Activated T-helper 9 cell treated with anti-CD3 and anti-CD28 coated beads, Interleukin-2, amount 50 U/mL, for 16 hours (primary cell): Measurements from ENCODE around the gene CDH18.

Experiments used
- DNase-seq: peaks from one replicate; pipeline ENCODE4 v3.0.0-alpha.2; 2020; ENCODE audit warnings: low read depth

Gene CDH18

DNA sequence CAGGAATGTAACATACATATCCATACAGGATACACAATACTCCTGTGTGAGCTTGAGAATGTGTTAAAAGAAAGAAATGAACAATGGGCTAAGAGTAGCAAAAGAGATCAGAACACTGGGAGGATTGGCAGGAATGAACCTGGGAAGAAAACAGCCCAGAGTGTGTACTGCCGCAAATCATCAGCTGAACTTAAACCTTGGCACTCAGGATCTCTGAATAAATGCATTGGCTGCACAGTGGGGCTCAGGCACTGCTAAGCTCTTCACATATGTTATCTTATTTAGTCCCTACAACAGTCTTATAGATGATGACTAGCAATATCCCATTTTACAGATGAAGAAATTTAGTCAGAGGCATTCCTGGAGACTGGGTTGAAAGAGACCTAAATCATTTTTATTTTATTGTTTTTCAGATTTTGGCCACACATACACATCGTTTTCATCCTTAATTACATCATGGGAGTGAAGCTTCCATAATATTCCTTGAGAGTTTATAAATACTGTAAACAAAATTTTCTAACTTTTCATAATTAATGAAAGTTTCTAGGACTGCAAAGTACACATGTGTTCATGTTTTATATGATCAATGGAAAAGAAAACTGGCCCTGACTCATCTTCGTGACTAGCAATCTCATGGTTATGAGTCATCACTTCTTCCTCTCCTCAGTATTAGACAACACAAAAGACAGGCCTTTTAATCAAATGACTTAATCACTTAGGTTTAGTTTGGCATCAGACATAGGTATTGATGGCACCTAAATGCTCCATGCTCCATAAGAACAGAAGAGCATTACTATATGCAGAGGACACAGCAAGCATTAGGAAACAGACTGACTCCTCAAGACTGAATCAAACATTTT, 59.2 kb downstream of the CDH18 start:
- DNase-seq: no peak

DNA sequence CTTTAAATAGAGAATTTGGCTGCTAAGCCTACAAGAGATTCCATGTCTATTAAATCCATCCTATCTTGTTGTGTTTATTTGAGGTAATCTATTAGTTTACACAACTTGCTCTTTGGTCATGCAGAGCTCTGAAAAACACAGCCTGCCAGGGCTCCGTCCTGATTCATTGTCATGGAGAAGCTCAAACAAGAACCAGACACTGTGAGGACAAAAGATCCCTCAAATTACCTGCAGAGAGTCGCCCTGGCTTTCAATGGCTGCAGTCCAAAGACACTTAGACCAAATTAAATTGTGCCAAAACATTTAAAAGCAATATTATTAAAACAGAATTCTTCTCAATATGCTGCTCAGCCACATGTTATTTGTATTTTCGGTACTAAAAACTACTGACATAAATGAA, 60.1 kb downstream of the CDH18 start:
- DNase-seq: no peak

DNA sequence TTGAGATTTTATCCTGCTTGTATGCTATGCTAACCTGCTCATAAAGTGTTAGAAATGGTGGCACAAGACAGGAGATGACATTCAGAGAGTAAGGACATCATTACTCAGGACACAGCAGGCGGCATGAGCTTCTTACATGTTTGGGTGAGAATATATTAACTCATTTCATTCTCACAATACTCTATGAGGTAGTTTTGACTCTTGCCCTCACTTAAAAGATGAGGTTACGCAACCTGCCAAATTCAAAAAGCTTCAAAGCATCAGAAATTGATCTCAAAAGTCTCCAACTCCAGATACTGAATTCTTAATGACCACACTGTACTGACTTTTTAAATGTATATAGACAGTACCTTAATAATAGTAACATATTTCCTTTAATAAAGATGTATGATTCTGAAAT, 60.8 kb downstream of the CDH18 start:
- DNase-seq: no peak

DNA sequence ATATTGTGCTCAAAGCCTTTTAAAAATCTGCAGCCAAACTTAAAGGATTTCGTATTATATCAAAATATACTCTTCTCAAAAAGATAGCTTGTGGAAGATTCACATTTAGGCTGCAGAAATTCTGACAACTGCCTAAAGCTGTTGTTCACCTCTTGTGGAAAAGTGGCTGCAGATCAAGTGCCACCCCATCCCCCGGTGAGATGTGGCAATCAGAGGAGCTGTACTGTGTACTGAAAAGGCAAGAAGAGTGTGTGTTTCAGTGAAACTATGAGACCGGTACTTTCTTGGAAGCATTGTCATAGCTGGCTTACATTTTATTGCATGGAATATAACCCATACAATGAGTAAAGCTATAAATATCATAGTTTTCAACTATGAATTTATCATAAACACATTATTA, 64.3 kb downstream of the CDH18 start:
- no peak for DNase-seq

DNA sequence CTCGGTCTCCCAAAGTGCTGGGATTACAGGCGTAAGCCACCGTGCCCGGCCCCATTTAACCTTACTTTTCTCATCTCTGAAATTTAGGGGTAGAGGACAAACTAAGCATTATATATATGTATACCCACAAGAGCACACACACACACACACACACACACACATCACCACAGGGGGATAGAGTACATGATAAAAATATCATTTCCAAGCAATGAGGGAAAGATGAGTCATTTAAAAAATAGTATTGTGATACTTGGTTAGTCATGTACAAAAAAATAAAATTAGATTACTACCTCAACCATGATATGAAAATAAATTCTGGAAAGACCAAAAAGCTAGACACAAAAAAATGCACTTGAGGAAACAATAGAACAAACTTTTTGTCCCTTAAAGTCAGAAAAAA, 67.2 kb downstream of the CDH18 start:
- DNase-seq: no peak

DNA sequence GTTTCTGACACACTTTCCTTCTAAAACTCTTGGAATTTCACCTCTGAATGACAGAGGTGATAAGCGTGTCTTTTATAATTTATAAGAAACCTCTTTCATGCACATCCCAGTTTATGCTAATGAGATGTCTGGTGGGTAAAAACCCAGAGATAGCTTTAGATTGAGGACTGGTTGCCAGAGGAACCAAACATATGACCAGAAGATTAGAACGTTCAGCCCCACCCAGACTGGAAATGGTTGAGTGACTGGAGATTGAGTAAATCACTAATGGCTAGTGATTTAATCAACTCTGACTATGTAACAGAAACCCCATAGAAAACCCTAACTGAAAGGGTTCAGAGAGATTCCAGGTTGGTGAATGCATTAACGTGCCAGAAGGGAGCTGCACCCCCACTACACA, 69.2 kb downstream of the CDH18 start:
- no peak for DNase-seq

DNA sequence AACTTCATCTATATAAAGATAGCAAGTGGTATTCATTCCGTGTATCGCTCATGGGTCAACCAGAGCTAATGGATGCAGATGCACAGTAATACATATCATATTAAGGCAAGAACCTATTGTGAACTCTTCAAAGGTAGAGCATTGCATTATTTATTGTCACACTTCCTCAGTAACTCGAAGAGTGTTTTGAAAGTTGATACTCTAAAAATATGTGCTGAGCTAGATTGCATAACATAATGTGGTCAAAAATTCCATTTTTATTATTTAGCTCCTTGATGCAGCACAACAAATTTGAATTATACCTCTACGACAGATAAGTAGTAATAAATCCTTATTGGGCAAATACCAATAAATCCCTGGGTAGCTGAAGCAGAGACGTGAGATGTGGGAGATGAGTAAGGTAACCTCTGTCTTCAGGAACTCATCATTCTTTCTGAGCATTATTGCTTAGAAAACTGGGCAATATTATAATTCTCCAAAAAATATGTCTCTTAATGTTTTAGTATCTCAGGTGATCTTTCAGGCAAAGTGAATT, 70.3 kb downstream of the CDH18 start:
- no peak for DNase-seq

DNA sequence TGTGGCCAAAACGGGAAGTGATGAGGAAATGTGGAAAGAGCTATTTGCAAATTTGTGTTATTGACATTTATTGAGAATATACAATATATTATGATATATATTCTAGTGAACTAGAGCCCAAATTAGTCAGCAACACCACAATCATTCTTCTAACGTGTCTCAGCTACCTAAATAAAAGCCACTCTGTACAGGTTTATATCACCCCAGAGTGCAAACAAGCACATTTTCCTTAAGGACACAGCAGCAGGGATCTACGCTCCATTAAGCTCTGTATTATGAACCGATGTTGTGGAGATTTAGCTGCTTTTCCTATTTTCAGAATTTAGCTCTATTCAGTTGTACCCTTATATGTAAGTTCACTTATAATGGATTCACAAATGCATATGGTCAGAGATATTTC, 77.9 kb downstream of the CDH18 start:
- no peak for DNase-seq

DNA sequence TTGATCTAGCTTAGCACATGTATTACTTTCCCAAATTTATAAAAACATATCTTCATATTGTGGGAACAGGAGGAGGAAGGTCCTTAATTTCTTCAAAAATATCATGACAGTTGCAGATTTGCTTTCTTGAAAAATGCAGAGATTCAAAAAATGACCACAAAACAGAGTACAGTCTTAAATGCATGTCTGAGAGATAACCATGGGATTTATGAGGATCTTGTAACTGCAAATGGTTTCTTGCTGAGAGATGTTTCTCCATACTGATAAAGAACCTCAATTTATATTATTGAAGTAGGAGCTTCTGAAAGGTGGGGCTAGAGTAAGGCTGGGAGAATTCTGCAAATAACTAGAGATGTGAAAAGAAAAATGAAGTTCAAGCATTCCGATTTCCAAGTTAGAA, 83.2 kb downstream of the CDH18 start:
- no peak for DNase-seq

DNA sequence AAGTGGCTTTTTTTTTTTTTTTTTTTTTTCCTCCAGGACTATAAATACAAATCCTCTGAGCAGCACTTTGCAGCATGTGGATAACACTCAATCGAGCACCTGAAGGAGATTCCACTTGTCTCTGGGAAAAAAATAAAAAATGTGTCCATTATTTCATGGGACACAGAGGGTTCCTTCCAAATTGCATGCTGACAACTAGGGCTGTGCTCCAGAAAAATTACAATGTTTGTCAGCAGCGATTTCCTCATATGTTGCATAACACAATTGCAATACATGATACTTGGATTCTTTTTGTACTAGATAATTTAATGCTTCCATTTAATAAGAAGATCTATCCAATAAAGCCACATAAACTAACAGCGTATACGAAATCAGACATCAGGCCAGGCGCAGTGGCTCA, 84.4 kb downstream of the CDH18 start:
- DNase-seq: no peak

DNA sequence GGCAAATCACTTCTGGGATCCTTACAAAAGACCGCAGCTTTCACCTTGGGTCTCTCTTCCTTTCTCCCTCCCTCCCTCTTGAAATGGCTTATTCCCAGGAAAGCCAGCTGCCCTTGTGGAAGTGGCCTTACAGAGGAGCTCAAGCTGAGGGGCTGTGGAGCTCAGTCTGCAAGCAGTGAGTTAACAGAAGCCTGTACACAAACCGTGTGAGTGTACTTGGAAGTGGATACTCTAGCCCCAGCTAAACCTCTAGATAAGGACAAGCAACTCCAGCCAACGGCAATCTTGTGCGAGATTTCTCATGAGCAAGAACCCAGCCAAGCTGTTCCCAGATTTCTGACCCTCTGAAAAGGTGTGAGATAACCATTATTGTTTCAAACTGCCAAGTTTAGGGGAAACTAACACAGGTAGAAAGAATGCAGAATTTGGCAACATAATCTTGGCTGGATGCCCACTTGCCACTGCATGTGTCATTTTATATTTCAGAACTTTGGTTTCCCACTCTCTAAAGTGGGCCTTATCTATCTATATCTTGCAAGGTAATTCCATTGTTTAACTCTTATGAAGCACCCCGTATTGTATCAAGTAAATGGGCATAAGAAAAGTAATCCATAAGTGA, 85.6 kb downstream of the CDH18 start:
- no peak for DNase-seq

DNA sequence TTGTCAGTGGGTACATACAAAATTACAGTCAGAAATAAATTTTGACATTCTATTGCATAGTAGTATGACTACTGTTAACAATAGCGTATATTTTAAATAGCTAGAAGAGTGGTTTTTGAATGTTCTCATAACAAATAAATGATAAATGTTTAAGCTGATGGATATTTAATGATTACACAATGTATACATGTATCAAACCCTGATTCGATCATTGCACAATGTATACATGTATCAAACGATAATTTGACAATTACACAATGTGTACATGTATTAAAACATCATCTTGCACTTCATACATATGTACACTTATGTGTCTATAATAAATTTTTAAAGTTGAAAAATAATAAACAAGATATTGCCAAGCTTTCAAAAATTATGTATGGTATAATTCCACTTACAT, 87.7 kb downstream of the CDH18 start:
- no peak for DNase-seq

DNA sequence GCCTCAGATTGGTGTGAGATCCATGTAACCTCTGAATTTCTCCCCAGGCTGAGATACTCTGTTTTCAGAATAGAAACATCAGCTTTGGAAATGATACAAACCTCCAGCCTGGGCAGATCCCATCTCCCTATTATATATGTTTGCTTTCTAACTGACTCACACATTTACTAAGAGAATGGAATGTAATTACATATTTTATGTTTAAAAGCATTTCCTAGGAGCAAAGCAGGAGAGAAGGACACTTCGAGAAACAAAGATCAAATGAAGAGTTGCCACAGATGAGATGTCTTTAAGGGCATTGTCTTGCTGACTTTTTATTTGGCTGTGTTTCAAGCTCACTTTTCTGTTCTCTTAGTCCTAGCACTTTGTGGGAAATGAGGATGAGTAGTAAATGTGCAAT, 96.3 kb downstream of the CDH18 start:
- no peak for DNase-seq

DNA sequence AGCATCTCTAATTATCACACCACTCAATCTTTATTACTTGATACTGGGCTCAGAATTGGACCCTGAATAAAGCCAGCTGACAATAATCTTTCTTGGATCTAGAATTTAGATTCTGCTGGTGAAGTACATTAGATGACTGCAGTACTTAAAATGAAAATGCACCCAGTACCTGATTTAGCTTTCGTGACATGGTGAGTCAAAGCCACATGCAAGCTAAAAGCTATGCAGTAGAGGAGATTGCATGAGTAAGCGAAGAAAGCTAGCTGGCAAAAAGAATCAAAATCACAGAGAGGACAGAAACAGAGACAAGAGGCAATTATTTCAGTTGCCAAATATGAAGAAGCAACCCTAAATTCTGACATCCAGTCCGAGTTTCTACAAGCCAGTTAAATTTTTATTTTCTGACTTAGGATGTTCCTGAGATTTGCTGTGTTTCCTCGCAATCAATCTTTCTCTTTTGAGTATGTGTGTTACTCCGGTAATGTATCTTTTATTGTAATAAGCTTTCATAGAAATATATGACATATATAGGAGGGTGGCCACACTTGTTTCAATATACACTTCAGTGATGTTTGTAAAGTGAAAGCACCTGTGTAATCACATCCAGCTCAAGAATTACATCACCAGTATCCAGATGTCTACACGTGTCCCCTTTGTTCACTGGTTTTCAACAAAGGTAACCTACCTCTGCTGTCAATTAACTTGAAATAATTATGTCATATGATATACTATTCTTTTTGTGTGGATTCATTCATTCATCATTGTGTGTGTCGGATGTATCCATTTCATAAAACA, 101.7 kb downstream of the CDH18 start:
- DNase-seq: no peak

DNA sequence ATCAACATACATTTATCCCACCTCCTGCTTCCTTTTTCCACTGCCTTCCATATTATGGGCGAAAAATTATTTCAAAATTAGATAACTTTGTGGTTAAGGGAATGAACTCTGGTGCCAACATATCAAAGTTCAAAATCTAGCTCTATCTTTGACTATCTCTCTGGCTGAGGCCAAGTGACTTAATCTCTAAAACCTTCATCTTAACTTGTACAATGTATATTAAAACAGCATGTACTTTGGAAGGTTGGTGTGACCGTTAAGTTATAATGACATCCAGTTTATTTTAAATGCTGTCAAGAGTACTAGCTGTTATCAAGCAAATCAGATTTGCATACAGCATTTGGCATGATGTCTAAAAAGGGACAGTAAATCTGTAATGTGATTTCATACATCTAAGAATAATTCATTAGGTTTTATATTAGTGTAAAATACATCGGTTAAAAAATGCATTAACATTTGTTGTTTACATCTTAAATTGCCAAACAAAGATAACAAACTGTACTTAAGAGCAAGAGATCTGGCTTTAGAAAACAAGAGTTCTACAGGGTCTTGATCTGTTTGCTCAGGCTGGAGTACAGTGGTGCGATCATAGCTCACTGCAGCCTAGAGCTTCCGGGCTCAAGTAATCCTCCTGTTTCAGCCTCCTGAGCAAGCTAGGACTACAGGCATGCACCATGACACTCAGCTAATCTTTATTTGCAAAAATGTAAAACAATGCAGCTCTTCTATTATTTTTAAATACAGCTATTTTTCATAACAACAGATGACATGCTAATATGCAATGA, 102.8 kb downstream of the CDH18 start:
- no peak for DNase-seq

DNA sequence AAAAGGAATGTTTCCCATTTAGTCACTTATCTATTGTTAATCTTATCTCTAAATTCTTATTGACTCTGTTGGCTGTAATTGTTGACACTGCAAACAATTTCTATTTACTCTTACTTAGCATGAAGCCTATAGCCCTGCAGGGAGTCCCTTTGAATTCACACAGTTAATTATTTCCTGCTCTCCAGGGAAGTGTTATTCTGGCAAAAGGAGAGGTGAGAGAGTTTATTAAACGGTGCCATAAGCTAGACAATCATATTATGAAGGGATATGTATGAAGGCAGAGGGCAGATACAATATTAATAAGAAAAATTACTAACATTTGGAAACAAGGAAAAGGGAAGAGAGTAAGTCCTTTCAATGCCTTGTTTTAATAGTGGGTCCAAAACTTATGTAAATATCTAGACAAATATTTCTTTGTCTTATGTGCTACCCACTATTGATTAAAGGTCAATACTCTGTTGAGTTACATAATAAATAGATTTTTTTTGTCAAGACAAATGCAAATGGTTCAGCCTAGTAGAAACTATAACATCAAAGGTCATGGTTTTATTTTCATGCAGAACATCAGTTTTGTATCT, 107.1 kb downstream of the CDH18 start:
- DNase-seq: no peak

DNA sequence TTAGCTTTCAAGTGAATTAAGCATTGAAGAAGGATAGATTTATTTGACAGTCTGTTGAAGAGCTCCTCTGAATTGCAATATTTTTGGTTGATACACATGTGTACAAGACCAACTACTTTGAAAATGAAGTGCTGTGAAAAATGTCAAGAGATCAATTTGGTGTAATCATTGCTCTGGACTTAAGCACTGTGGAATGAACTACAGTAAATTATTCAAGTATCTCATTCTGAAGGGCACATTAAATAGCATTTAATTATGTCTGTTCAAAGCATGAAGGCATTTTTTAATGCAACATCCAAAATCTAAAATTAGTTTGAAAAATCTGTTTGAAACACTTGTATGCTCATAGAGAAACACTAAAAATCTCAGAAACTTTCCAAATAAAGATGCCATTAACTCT, 107.5 kb downstream of the CDH18 start:
- no peak for DNase-seq

DNA sequence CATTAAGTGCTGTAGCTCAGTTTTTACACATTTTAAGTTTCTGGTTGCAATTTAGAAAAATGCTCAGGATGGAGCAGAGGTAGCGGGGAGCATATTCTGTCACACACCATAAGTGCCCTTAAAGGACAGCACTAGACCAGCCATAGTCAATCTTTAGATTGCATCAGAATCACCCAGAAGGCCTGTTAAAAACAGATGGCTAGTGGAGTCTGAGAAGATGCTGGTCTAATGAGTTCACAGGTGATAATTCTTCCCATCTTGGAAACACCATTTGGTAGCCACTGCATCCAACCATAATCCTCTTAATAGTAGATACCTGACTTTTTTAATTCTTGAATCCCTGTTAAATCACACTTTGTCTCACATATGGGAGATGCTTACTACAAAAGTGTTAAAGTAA, 113.2 kb downstream of the CDH18 start:
- DNase-seq: no peak

DNA sequence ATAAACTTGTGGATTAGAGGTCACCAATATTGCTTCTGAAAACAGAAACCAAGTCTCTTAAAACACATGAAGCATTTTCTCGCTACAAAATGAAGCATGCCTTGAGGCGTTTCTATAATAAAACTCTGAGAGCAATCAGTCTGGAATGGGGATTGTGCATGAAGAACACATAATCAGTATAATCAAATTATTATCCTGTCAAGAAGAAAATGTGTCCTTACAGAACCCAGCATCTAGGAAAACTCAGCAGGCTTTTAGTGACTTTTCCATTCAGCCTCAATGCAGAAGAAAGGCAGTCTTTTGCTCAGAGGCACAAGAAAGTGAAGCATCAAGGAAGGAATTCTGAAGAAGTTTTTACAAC, 121.9 kb downstream of the CDH18 start:
- no peak for DNase-seq

DNA sequence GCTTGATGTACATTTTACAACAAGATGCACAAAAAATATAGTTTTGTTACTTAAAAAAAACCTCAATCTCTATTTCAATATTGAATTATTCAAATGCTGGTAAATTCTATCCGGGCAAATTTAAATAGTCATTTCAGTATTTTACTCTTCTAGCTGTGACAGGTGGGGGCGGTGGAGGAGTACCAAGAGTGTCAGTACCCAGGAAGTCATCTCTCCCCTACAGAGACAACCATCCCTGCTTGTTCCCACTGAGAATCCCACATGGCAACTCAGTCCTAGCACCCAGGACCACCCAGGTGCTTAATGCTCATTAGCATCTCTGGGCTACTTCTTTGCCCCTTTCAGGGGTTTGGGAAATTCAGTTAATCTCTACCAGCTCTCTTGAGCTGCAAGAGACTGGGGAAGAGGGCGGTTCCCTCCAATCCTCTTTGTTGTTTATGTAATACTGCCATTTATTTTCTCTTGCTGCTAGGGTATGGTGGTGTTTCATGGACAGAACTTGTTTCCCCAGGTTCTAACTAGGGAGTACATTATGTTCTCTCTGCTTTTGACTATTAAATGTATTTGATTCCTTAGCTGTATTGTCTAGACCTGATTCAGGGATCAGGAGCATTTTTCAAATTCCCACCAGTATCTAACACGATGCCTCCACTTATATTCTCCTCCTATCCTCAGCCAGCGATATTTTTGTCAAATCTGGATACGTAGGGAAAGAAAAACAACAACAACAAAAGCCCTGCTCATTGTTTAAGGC, 122.5 kb downstream of the CDH18 start:
- DNase-seq: no peak

DNA sequence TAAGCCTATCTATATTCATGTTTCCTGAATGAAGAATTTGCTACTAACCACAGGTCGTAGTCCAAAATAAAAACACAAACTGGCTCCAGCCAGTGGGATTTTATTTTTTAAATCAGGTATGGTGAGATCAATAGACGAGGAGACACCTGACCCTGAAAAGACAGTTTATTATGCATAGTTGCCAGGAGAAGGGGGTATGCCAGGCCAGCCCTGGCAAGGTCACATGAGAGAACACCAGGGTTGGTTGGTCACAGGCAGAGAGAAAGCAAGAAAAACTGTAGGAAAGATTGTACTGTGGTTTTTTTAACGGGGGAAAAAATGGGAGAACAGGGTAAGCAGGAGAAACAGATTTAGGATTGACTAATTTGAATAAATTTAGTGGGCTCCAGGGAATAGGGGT, 125.3 kb downstream of the CDH18 start:
- DNase-seq: no peak
